Measurements from ENCODE around the gene USP9Y. TPM values are rescaled to one million over a fixed set of nuclear protein-coding genes. Genes with fewer than 3 reads are reported as not detected.

USP9Y gene
- total and polyA plus RNA-seq, 10 of the 15 experiments (the other 5 are each of a cell fraction or from before 2014, with no cell fraction given), result 0.08 TPM; not detected in 9

GRCh38 chrY:12784521-12784920 lies 83.5 kb downstream of the USP9Y start:
- TF ChIP-seq WRNIP1 (IDR thresholded peaks at IDR 0.05; ENCODE audit: borderline replicate concordance, low read depth, low read length) (no peak), PAX8 (IDR thresholded peaks at IDR 0.05) (no peak), PBX3 (IDR thresholded peaks at IDR 0.05; ENCODE audit: insufficient replicate concordance, low read depth, low read length) (no peak), ATF2 (IDR thresholded peaks at IDR 0.05; ENCODE audit: low read length) (no peak)
- H3K4me2 ChIP-seq (ENCODE audit: control insufficient read depth, insufficient read depth), result no peak overlapping the region
- in situ Hi-C loops (cut with MboI), result no loop called here
- H3K9ac ChIP-seq (ENCODE audit: control insufficient read depth, insufficient read depth, low read length), result no peak overlapping the region
- no peak overlapping the region for H2AFZ ChIP-seq (ENCODE audit: control insufficient read depth, low read depth, low read length)
- no TSS peak for BruUV-seq (replicated peaks)
- SMC1A ChIA-PET (ENCODE audit: uncharacterized antibody, unreplicated experiment), result no interaction called here
- no peak overlapping the region for H3K4me3 ChIP-seq
- CTCF ChIA-PET, result no interaction called here
- no peak for ATAC-seq
- intact Hi-C loops (cut with micrococcal nuclease; ENCODE audit: unreplicated experiment), result no loop called here
- no CpG with 5 or more reads among the region's 3 CpGs for WGBS (ENCODE audit: insufficient coverage, insufficient replicate concordance, low lambda C conversion rate, missing lambda C conversion rate)
- H3K36me3 ChIP-seq (ENCODE audit: control insufficient read depth in 2 of 2, insufficient read depth in 2 of 2, low read length in 1 of 2), result no peaks in the 10 kb centered on the region
- RAD21 ChIA-PET (ENCODE audit: unreplicated experiment), result no interaction called here
- no peaks in the 10 kb centered on the region for H3K4me1 ChIP-seq (ENCODE audit: control insufficient read depth, insufficient read depth, low read length)
- no peaks in the 10 kb centered on the region for H3K79me2 ChIP-seq (ENCODE audit: control insufficient read depth, insufficient read depth, low read length)
- DNase-seq (ENCODE audit: low read depth, low spot score), result no peak
- POLR2A ChIA-PET, result no interaction called here
- no peak for FAIRE-seq
- no peaks in the 10 kb centered on the region for H3K27me3 ChIP-seq (replicated peaks in 1 of 2; ENCODE audit: control insufficient read depth in 2 of 2, insufficient read depth in 2 of 2, low read length in 1 of 2)
- no peaks in the 10 kb centered on the region for H3K9me3 ChIP-seq (replicated peaks; ENCODE audit: control insufficient read depth, insufficient read depth, low read length)
- no peaks in the 10 kb centered on the region for H4K20me1 ChIP-seq (ENCODE audit: control insufficient read depth, insufficient read depth)
- no peak overlapping the region for H3K27ac ChIP-seq (ENCODE audit: control insufficient read depth, insufficient read depth)

- H4K20me1 ChIP-seq (ENCODE audit: control insufficient read depth, insufficient read depth), result no peaks in the 10 kb centered on the region
- POLR2A ChIA-PET, result no interaction called here
- H3K9me3 ChIP-seq (replicated peaks; ENCODE audit: control insufficient read depth, insufficient read depth, low read length), result no peaks in the 10 kb centered on the region
- no peak overlapping the region for H3K9ac ChIP-seq (ENCODE audit: control insufficient read depth, insufficient read depth, low read length)
- FAIRE-seq (no peak), ATAC-seq (no peak), DNase-seq (ENCODE audit: low read depth, low spot score) (no peak)
- intact Hi-C loops (cut with micrococcal nuclease; ENCODE audit: unreplicated experiment) (no loop called here), in situ Hi-C loops (cut with MboI) (no loop called here)
- H3K4me1 ChIP-seq (ENCODE audit: control insufficient read depth, insufficient read depth, low read length), result no peaks in the 10 kb centered on the region
- no peak overlapping the region for H3K27ac ChIP-seq (ENCODE audit: control insufficient read depth, insufficient read depth)
- no peak for TF ChIP-seq CHD1 (IDR thresholded peaks at IDR 0.05; ENCODE audit: low read depth, low read length)
- TF ChIP-seq ATF2 (IDR thresholded peaks at IDR 0.05; ENCODE audit: low read length), result no peak
- TF ChIP-seq MYB (IDR thresholded peaks at IDR 0.05; ENCODE audit: borderline replicate concordance, low read depth, low read length), result no peak
- no peak for TF ChIP-seq ZNF384 (IDR thresholded peaks at IDR 0.05; ENCODE audit: borderline replicate concordance, low read depth, low read length)
- TF ChIP-seq BHLHE40 (IDR thresholded peaks at IDR 0.05; ENCODE audit: borderline replicate concordance in 1 of 2, low read depth in 2 of 2, low read length in 1 of 2), result no peak
- TF ChIP-seq RBBP5 (conservative IDR thresholded peaks at IDR 0.05), result no peak
- no peak for TF ChIP-seq ZBTB11 (CRISPR knock-in tag; IDR thresholded peaks at IDR 0.05)
- H3K36me3 ChIP-seq (ENCODE audit: control insufficient read depth in 2 of 2, insufficient read depth in 2 of 2, low read length in 1 of 2), result no peaks in the 10 kb centered on the region
- RAD21 ChIA-PET (ENCODE audit: unreplicated experiment), result no interaction called here
- H2AFZ ChIP-seq (ENCODE audit: control insufficient read depth, low read depth, low read length), result no peak overlapping the region
- no TSS peak for BruUV-seq (replicated peaks)
- SMC1A ChIA-PET (ENCODE audit: uncharacterized antibody, unreplicated experiment), result no interaction called here
- WGBS (ENCODE audit: insufficient coverage, insufficient replicate concordance, low lambda C conversion rate, missing lambda C conversion rate), result no CpG with 5 or more reads among the region's 1 CpG
- H3K4me3 ChIP-seq, result no peak overlapping the region
- H3K79me2 ChIP-seq (ENCODE audit: control insufficient read depth, insufficient read depth, low read length), result no peaks in the 10 kb centered on the region
- CTCF ChIA-PET, result no interaction called here
- no peak overlapping the region for H3K4me2 ChIP-seq (ENCODE audit: control insufficient read depth, insufficient read depth)
- H3K27me3 ChIP-seq (replicated peaks in 1 of 2; ENCODE audit: control insufficient read depth in 2 of 2, insufficient read depth in 2 of 2, low read length in 1 of 2), result no peaks in the 10 kb centered on the region
Observed at GRCh38 chrY:12793999-12794398, 93.0 kb downstream of the USP9Y start.

Measured in GM12878 (cell line).